Suprapubic skin (tissue), 4 donors: ENCODE results near the gene GARRE1. TPM values are rescaled to one million over a fixed set of nuclear protein-coding genes. Genes with fewer than 3 reads are reported as not detected.

Experiments
- DNase-seq, 2 donors: peaks; one replicate each; pipeline ENCODE4 v3.0.0-alpha.2; 2019; ENCODE audit warnings: low spot score in 2 of 2
- H3K27ac ChIP-seq: fragments of 200-600 bp; sonication (generic); one replicate; pipeline ENCODE4 v1.5.1; 2019
- H3K27me3 ChIP-seq: fragments of 200-600 bp; sonication (generic); one replicate; pipeline ENCODE4 v1.5.1; 2019
- H3K36me3 ChIP-seq: fragments of 200-600 bp; sonication (generic); one replicate; pipeline ENCODE4 v1.5.1; 2019
- H3K4me1 ChIP-seq: fragments of 200-600 bp; sonication (generic); one replicate; pipeline ENCODE4 v1.5.1; 2019
- H3K4me3 ChIP-seq: fragments of 200-600 bp; sonication (generic); one replicate; pipeline ENCODE4 v1.5.1; 2019; ENCODE audit warnings: mild to moderate bottlenecking
- H3K9me3 ChIP-seq: fragments of 200-600 bp; sonication (generic); one replicate; pipeline ENCODE4 v1.5.1; 2019
- EP300 ChIP-seq: sonication (generic); formaldehyde crosslinking; IDR thresholded peaks from one replicate; pipeline ENCODE4 v1.6.1; 2017; ENCODE audit warnings: antibody characterized with exemption
- POLR2A ChIP-seq, 2 donors: fragments of 450-650 bp; IDR thresholded peaks; one replicate each; pipeline ENCODE4 v1.6.1; 2017; ENCODE audit warnings: antibody characterized with exemption in 2 of 2, mild to moderate bottlenecking in 2 of 2, moderate library complexity in 2 of 2
- POLR2AphosphoS5 ChIP-seq, 3 donors: sonication (generic); formaldehyde crosslinking; IDR thresholded peaks; one replicate each; pipeline ENCODE4 v1.6.1; 2017; ENCODE audit warnings: antibody characterized with exemption in 3 of 3
- WGBS: methylation state at CpG from one replicate; pipeline ENCODE4 v1.1.5; 2018; 5-methylcytosine and 5-hydroxymethylcytosine counted together
- total RNA-seq, 4 donors: library from RNA; depleted of rRNA; stranded (reverse); fragments of >200 nt; gene quantifications; one replicate each; pipeline ENCODE4 v1.1.0, GENCODE V29; 2016
- TF ChIP-seq, protein P1 (sequence below), 2 donors: fragments of 200-600 bp in 1 of 2; fragments of 450-650 bp in 1 of 2; sonication (generic) in 1 of 2; IDR thresholded peaks; one replicate each; pipeline ENCODE4 v1.5.1; 2016 to 2019; ENCODE audit warnings: antibody characterized with exemption in 2 of 2, mild to moderate bottlenecking in 1 of 2, moderate library complexity in 1 of 2

GARRE1 gene
- total RNA-seq, 4 donors from 2014 or later = 24.3 to 37.3 (median 31.0) TPM

DNA sequence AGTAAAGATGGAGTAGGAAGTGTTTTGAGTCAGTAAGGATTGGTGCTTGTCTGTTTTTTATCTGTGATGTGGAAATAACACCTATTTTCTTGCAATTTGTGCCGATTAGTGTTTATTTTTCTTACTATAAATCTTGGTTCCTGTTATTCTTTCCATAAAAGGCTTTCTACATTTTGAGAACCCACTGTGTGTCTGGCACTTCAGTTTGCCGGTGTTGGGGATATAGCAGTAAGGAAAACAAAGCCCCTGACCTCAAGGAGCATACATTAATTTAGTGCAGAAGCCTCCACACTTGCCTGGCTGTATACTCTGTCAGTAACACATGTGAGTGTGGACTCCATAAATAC is 35.6 kb upstream of the GARRE1 start:
- TF ChIP-seq, protein P1, sequence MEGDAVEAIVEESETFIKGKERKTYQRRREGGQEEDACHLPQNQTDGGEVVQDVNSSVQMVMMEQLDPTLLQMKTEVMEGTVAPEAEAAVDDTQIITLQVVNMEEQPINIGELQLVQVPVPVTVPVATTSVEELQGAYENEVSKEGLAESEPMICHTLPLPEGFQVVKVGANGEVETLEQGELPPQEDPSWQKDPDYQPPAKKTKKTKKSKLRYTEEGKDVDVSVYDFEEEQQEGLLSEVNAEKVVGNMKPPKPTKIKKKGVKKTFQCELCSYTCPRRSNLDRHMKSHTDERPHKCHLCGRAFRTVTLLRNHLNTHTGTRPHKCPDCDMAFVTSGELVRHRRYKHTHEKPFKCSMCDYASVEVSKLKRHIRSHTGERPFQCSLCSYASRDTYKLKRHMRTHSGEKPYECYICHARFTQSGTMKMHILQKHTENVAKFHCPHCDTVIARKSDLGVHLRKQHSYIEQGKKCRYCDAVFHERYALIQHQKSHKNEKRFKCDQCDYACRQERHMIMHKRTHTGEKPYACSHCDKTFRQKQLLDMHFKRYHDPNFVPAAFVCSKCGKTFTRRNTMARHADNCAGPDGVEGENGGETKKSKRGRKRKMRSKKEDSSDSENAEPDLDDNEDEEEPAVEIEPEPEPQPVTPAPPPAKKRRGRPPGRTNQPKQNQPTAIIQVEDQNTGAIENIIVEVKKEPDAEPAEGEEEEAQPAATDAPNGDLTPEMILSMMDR (IDR thresholded peaks at IDR 0.05) = no peak
- no peak for TF ChIP-seq POLR2A (IDR thresholded peaks at IDR 0.05)
- TF ChIP-seq EP300 = no peak
- TF ChIP-seq POLR2AphosphoS5 (IDR thresholded peaks at IDR 0.05) = no peak
- Histone ChIP-seq H3K4me3 (no peak overlapping the region), H3K9me3 (no peaks in the 10 kb centered on the region), H3K27me3 (no peaks in the 10 kb centered on the region), H3K36me3 (peaks cover 73% of the 10 kb centered on the region), H3K4me1 (peaks cover 4% of the 10 kb centered on the region), H3K27ac (no peak overlapping the region)
- 80% methylated on average over 2 of the region's 2 CpGs for WGBS
- DNase-seq = no peak

DNA sequence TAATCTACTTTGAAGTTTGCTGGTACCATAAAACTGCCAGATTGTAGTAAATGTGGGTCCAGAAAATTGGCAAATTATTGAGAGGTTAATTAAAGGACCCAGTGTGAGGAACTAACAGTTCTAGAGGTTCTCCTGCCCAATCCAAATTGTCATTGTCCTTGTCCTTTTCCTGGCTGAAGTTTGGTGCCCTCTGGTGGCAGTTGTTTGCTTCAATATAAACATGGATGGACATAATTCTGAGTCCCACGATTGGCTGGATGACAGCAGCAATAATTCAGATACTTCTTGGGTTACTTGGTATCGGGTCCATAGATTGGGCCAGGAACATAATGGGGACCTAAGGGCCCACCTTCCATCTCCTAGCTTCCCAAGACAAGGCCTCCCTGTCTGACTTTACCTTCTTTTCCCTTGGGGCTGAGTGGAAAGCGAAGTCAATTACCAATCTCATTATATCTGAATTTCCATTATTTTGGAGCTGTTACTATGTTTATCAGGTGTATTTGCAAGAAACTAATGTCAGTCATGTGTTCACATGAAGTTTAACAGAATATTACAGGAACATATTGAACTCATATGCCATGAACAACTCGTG is 33.8 kb upstream of the GARRE1 start:
- Histone ChIP-seq H3K36me3 (peaks cover 74% of the 10 kb centered on the region), H3K4me1 (peaks cover 4% of the 10 kb centered on the region), H3K27ac (no peak overlapping the region), H3K9me3 (no peaks in the 10 kb centered on the region), H3K4me3 (no peak overlapping the region), H3K27me3 (no peaks in the 10 kb centered on the region)
- no peak for DNase-seq
- WGBS = 60% methylated on average over 4 of the region's 4 CpGs
- no peak for TF ChIP-seq EP300
- no peak for TF ChIP-seq POLR2AphosphoS5 (IDR thresholded peaks at IDR 0.05)
- no peak for TF ChIP-seq POLR2A (IDR thresholded peaks at IDR 0.05)
- TF ChIP-seq, protein P1 (IDR thresholded peaks at IDR 0.05) = peak; percentile 24 to 56

DNA sequence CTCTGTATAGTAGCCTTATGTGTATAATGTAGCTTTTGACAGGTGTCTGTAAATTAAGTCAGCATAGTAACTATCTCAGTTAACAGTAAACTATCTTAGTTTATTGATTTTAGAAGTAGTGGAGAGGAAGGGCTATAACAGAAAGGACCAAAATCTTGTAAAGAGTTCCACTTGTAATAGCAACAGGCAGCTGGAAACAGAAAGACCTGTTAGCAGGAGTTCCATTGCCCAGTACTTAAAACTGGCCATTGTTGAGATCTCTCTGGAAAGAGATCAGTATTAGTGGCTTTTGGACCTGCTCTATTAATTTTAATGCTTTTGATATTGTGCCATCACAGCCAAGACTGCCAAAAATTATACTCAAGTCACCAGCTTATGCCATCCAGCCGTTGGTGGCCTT is 32.0 kb upstream of the GARRE1 start:
- Histone ChIP-seq H3K36me3 (peaks cover 73% of the 10 kb centered on the region), H3K4me1 (peaks cover 4% of the 10 kb centered on the region), H3K4me3 (no peak overlapping the region), H3K9me3 (no peaks in the 10 kb centered on the region), H3K27me3 (no peaks in the 10 kb centered on the region), H3K27ac (no peak overlapping the region)
- 71% methylated on average over 1 of the region's 1 CpG for WGBS
- no peak for DNase-seq
- TF ChIP-seq POLR2A (IDR thresholded peaks at IDR 0.05) (no peak), EP300 (no peak), POLR2AphosphoS5 (IDR thresholded peaks at IDR 0.05) (no peak)
- TF ChIP-seq, protein P1 (IDR thresholded peaks at IDR 0.05) = no peak

- Histone ChIP-seq H3K4me1 (no peaks in the 10 kb centered on the region), H3K9me3 (no peaks in the 10 kb centered on the region), H3K27me3 (no peaks in the 10 kb centered on the region), H3K27ac (no peak overlapping the region), H3K36me3 (peaks cover 80% of the 10 kb centered on the region), H3K4me3 (no peak overlapping the region)
- TF ChIP-seq POLR2AphosphoS5 (IDR thresholded peaks at IDR 0.05) = no peak
- TF ChIP-seq, protein P1 (IDR thresholded peaks at IDR 0.05) = no peak
- TF ChIP-seq EP300 = no peak
- no peak for TF ChIP-seq POLR2A (IDR thresholded peaks at IDR 0.05)
- WGBS = 82% methylated on average over 2 of the region's 2 CpGs
- DNase-seq = no peak
Measured at GRCh38 chr19:34224996-34225658, 29.2 kb upstream of the GARRE1 start.

DNA sequence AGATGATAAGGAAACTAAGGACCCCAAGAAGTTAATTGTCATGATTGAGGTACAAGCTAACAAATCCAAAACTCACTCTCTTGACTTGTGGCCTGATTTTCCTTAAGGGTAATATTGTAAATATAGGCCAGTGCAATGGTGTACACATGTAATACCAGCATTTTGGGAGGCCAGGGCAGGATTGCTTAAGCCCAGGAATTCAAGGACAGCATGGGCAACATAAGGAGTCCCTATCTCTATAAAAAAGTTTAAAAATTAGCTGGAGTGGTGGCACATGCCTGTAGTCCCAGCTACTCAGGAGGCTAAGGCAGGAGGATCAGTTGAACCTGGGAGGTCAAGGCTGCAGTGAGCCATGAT is 28.7 kb upstream of the GARRE1 start:
- H3K4me1 ChIP-seq = no peaks in the 10 kb centered on the region
- no peak overlapping the region for H3K4me3 ChIP-seq
- no peak for DNase-seq
- no peaks in the 10 kb centered on the region for H3K27me3 ChIP-seq
- H3K36me3 ChIP-seq = peaks cover 85% of the 10 kb centered on the region
- no peak overlapping the region for H3K27ac ChIP-seq
- TF ChIP-seq, protein P1 (IDR thresholded peaks at IDR 0.05) = no peak
- TF ChIP-seq POLR2A (IDR thresholded peaks at IDR 0.05) (no peak), POLR2AphosphoS5 (IDR thresholded peaks at IDR 0.05) (no peak), EP300 (no peak)
- no peaks in the 10 kb centered on the region for H3K9me3 ChIP-seq
